ENCODE data around the gene TCAIM. TPM values are rescaled to one million over a fixed set of nuclear protein-coding genes. Genes with fewer than 3 reads are reported as not detected.

The TCAIM gene
- total and polyA plus RNA-seq, 9 of the 15 experiments (the other 6 are each of a cell fraction or from before 2014, with no cell fraction given), result 19.7 to 53.3 (median 36.9) TPM

DNA sequence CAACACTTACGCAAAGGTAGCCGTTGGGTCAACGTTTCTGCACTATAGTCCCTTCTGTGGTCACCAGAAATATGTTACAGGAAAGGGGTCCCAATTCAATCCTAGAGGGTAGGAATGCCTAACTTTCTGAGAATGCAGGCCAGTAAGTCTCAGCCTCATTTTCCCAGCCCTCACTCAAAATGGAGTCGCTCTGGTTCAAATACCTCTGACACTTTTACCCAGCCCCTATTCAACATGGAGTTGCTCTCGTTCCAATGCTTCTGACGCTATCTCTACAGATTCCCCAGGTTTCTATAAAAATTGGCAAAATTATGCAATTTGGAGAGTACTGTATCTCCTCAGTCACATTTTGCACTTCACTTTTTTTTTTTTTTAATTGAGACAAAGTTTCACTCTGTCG lies 99.2 kb downstream of the TCAIM start (continued):
- TF ChIP-seq, protein P1, sequence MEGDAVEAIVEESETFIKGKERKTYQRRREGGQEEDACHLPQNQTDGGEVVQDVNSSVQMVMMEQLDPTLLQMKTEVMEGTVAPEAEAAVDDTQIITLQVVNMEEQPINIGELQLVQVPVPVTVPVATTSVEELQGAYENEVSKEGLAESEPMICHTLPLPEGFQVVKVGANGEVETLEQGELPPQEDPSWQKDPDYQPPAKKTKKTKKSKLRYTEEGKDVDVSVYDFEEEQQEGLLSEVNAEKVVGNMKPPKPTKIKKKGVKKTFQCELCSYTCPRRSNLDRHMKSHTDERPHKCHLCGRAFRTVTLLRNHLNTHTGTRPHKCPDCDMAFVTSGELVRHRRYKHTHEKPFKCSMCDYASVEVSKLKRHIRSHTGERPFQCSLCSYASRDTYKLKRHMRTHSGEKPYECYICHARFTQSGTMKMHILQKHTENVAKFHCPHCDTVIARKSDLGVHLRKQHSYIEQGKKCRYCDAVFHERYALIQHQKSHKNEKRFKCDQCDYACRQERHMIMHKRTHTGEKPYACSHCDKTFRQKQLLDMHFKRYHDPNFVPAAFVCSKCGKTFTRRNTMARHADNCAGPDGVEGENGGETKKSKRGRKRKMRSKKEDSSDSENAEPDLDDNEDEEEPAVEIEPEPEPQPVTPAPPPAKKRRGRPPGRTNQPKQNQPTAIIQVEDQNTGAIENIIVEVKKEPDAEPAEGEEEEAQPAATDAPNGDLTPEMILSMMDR (IDR thresholded peaks at IDR 0.05 in 2 of 3, conservative IDR thresholded peaks at IDR 0.05 in 1 of 3; ENCODE audit: insufficient read depth in 2 of 3, low read depth in 1 of 3, low read length in 3 of 3), result no peak
- TF ChIP-seq SMARCA5 (IDR thresholded peaks at IDR 0.05) (no peak), ARID3A (IDR thresholded peaks at IDR 0.05; ENCODE audit: borderline replicate concordance, low read depth, low read length) (no peak), KLF6 (CRISPR knock-in tag; IDR thresholded peaks at IDR 0.05; ENCODE audit: borderline replicate concordance) (peak; percentile 96), TSC22D4 (tag; IDR thresholded peaks at IDR 0.05) (no peak), ZNF140 (CRISPR knock-in tag; IDR thresholded peaks at IDR 0.05) (no peak), THRB (CRISPR knock-in tag; conservative IDR thresholded peaks at IDR 0.05) (peak; percentile 75; the same call in 1 of the 2 replicates), FUS (optimal IDR thresholded peaks at IDR 0.05; ENCODE audit: low read depth, low read length) (no peak), ZNF184 (CRISPR knock-in tag; IDR thresholded peaks at IDR 0.05) (no peak), RBM14 (IDR thresholded peaks at IDR 0.05; ENCODE audit: borderline replicate concordance, insufficient read depth, low read depth, low read length) (no peak), SLC30A9 (CRISPR knock-in tag; IDR thresholded peaks at IDR 0.05) (no peak), TOE1 (IDR thresholded peaks at IDR 0.05; ENCODE audit: borderline replicate concordance) (no peak), TOE1 (CRISPR knock-in tag; IDR thresholded peaks at IDR 0.05; ENCODE audit: borderline replicate concordance, low read depth) (no peak), XRCC4 (IDR thresholded peaks at IDR 0.05; ENCODE audit: extremely low read depth, insufficient read depth, insufficient read length) (no peak), ZNF75A (CRISPR knock-in tag; IDR thresholded peaks at IDR 0.05) (peak; percentile 68; the same call in 1 of the 2 replicates), MAFK (IDR thresholded peaks at IDR 0.05; ENCODE audit: low read length) (no peak), SRSF1 (IDR thresholded peaks at IDR 0.05; ENCODE audit: low read depth, low read length) (no peak), RB1 (IDR thresholded peaks at IDR 0.05; ENCODE audit: low read depth) (no peak), POLR2A (conservative IDR thresholded peaks at IDR 0.05) (no peak), ZNF384 (IDR thresholded peaks at IDR 0.05; ENCODE audit: low read depth, low read length) (no peak), PTBP1 (IDR thresholded peaks at IDR 0.05; ENCODE audit: low read depth, low read length) (no peak), STAG1 (CRISPR knock-in tag; IDR thresholded peaks at IDR 0.05; ENCODE audit: borderline replicate concordance) (no peak), ZFX (CRISPR knock-in tag; IDR thresholded peaks at IDR 0.05) (no peak), ZBTB1 (CRISPR knock-in tag; IDR thresholded peaks at IDR 0.05; ENCODE audit: borderline replicate concordance, low read depth) (no peak)
- TF ChIP-seq, protein P2, sequence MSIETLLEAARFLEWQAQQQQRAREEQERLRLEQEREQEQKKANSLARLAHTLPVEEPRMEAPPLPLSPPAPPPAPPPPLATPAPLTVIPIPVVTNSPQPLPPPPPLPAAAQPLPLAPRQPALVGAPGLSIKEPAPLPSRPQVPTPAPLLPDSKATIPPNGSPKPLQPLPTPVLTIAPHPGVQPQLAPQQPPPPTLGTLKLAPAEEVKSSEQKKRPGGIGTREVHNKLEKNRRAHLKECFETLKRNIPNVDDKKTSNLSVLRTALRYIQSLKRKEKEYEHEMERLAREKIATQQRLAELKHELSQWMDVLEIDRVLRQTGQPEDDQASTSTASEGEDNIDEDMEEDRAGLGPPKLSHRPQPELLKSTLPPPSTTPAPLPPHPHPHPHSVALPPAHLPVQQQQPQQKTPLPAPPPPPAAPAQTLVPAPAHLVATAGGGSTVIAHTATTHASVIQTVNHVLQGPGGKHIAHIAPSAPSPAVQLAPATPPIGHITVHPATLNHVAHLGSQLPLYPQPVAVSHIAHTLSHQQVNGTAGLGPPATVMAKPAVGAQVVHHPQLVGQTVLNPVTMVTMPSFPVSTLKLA (conservative IDR thresholded peaks at IDR 0.05), result no peak

Measured in K562 (cell line).